ENCODE measurements around the gene TPST1. TPM values are rescaled to one million over a fixed set of nuclear protein-coding genes. Genes with fewer than 3 reads are reported as not detected.

The TPST1 gene
- total and polyA plus RNA-seq, 5 donors from 2014 or later, result 0.15 to 1.2 (median 0.24) TPM; not detected in 2

GRCh38 chr7:66326501-66327215 is 121.5 kb downstream of the TPST1 start:
- no peak overlapping the region for H3K27ac ChIP-seq (ENCODE audit: insufficient read depth, low read length, poor library complexity, severe bottlenecking)
- Mint-ChIP-seq H3K4me1 (no peaks in the 10 kb centered on the region), H3K36me3 (no peaks in the 10 kb centered on the region), H3K9me3 (peaks cover 0 to 9% (median 3%) of the 10 kb centered on the region in 7 donors), H3K27me3 (no peaks in the 10 kb centered on the region), H3K27ac (no peak overlapping the region), H3K4me3 (no peak overlapping the region)
- no peak overlapping the region for H3K4me3 ChIP-seq (ENCODE audit: low read depth, low read length)
- H3K36me3 ChIP-seq (ENCODE audit: control insufficient read depth, insufficient read depth, low read length), result no peaks in the 10 kb centered on the region
- no peaks in the 10 kb centered on the region for H3K9me3 ChIP-seq (ENCODE audit: control insufficient read depth in 2 of 2, low read length in 2 of 2)
- no peaks in the 10 kb centered on the region for H3K27me3 ChIP-seq (ENCODE audit: control insufficient read depth, insufficient read depth, low read length)
- ATAC-seq (ENCODE audit: low read depth in 2 of 2) (no peak), DNase-seq (no peak)
- H3K4me1 ChIP-seq (ENCODE audit: control insufficient read depth, insufficient read depth, low read length, poor library complexity, severe bottlenecking), result no peaks in the 10 kb centered on the region

DNA sequence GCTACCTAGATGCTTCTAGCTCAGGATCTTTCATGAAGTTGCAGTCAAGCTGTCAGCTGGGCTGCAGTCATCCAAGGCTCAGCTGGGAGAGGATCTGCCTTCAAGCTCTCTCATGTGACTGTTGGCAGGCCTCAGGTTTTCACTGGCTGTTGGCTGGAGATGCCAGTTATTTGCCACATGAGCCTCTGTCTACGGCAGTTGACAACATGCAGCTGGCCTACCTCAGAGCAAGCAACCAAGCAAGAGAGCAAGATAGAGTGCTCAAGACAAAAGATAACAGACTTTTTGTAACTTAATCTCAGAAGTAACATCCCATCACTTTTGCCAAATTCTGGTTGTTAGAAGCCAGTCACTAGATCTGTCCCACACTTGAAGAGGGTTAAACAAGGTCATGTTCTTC is 125.8 kb downstream of the TPST1 start:
- DNase-seq, result no peak

DNA sequence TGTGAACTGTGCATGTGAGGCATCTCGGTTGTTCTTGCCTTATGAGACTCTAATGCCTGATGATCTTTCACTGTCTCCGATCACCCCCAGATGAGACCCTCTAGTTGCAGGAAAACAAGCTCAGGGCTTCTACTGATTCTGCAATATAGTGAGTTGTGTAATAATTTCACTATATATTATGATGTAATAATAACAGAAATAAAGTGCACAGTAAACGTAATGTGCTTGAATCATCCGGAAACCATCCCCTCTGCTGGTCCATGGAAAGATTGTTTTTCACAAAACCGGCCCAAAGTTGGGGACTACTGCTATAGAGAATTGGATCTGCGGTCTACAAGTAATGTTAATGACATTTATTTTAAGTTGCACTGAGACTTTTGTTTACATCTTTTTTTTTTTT is 126.7 kb downstream of the TPST1 start:
- DNase-seq, result no peak
- H3K9me3 ChIP-seq (ENCODE audit: control insufficient read depth in 2 of 2, low read length in 2 of 2), result peaks cover 8 to 12% of the 10 kb centered on the region in 2 experiments
- Mint-ChIP-seq H3K27me3 (no peaks in the 10 kb centered on the region), H3K4me3 (no peak overlapping the region), H3K4me1 (no peaks in the 10 kb centered on the region), H3K36me3 (no peaks in the 10 kb centered on the region), H3K27ac (no peak overlapping the region), H3K9me3 (peaks cover 2 to 13% (median 6%) of the 10 kb centered on the region in 7 donors)
- no peaks in the 10 kb centered on the region for H3K36me3 ChIP-seq (ENCODE audit: control insufficient read depth, insufficient read depth, low read length)
- H3K4me3 ChIP-seq (ENCODE audit: low read depth, low read length), result no peak overlapping the region
- no peak overlapping the region for H3K27ac ChIP-seq (ENCODE audit: insufficient read depth, low read length, poor library complexity, severe bottlenecking)
- H3K4me1 ChIP-seq (ENCODE audit: control insufficient read depth, insufficient read depth, low read length, poor library complexity, severe bottlenecking), result no peaks in the 10 kb centered on the region
- ATAC-seq (ENCODE audit: low read depth in 2 of 2), result no peak
- H3K27me3 ChIP-seq (ENCODE audit: control insufficient read depth, insufficient read depth, low read length), result no peaks in the 10 kb centered on the region

More for the DNA sequence above, 125.8 kb downstream of the TPST1 start:
- no peaks in the 10 kb centered on the region for H3K36me3 Mint-ChIP-seq
- H3K27me3 Mint-ChIP-seq, result no peaks in the 10 kb centered on the region
- peaks cover 0 to 6% (median 4%) of the 10 kb centered on the region in 7 donors for H3K9me3 Mint-ChIP-seq
- no peaks in the 10 kb centered on the region for H3K36me3 ChIP-seq (ENCODE audit: control insufficient read depth, insufficient read depth, low read length)
- H3K27me3 ChIP-seq (ENCODE audit: control insufficient read depth, insufficient read depth, low read length), result no peaks in the 10 kb centered on the region
- no peak for ATAC-seq (ENCODE audit: low read depth in 2 of 2)
- H3K27ac ChIP-seq (ENCODE audit: insufficient read depth, low read length, poor library complexity, severe bottlenecking), result no peak overlapping the region
- H3K4me1 Mint-ChIP-seq, result no peaks in the 10 kb centered on the region
- H3K4me3 ChIP-seq (ENCODE audit: low read depth, low read length), result no peak overlapping the region
- peaks cover 5 to 8% of the 10 kb centered on the region in 2 experiments for H3K9me3 ChIP-seq (ENCODE audit: control insufficient read depth in 2 of 2, low read length in 2 of 2)
- H3K27ac Mint-ChIP-seq, result no peak overlapping the region
- no peak overlapping the region for H3K4me3 Mint-ChIP-seq
- no peaks in the 10 kb centered on the region for H3K4me1 ChIP-seq (ENCODE audit: control insufficient read depth, insufficient read depth, low read length, poor library complexity, severe bottlenecking)

DNA sequence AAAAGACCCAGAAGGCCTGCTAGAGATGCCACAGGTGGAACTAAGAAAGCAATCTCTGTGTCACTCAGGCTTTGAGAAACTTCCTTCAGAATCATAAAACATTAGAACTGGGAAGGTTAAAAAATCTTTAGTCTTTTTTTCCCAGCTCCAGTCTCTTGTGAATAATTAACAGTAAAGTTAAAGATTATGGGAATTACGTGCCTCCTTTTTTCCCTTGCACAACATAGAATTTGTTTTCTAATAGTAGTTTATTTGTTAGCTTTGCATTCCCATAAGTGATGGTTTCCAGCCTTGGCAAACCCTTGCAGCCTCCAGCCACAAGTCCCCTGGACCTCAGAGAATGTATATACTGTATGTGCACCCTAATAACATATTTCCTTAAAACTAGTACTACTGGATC is 128.3 kb downstream of the TPST1 start:
- H3K9me3 ChIP-seq (ENCODE audit: control insufficient read depth in 2 of 2, low read length in 2 of 2), result peaks cover 8 to 13% of the 10 kb centered on the region in 2 experiments
- no peak for DNase-seq
- H3K4me1 Mint-ChIP-seq, result no peaks in the 10 kb centered on the region
- peak overlapping the region in 1 of 4 donors; percentile 18 for H3K4me3 Mint-ChIP-seq
- H3K4me1 ChIP-seq (ENCODE audit: control insufficient read depth, insufficient read depth, low read length, poor library complexity, severe bottlenecking), result no peaks in the 10 kb centered on the region
- no peaks in the 10 kb centered on the region for H3K27me3 ChIP-seq (ENCODE audit: control insufficient read depth, insufficient read depth, low read length)
- H3K36me3 ChIP-seq (ENCODE audit: control insufficient read depth, insufficient read depth, low read length), result no peaks in the 10 kb centered on the region
- no peak for ATAC-seq (ENCODE audit: low read depth in 2 of 2)
- H3K36me3 Mint-ChIP-seq, result no peaks in the 10 kb centered on the region
- peaks cover 4 to 22% (median 11%) of the 10 kb centered on the region in 7 donors for H3K9me3 Mint-ChIP-seq
- no peak overlapping the region for H3K27ac Mint-ChIP-seq
- H3K27me3 Mint-ChIP-seq, result no peaks in the 10 kb centered on the region
- no peak overlapping the region for H3K4me3 ChIP-seq (ENCODE audit: low read depth, low read length)
- H3K27ac ChIP-seq (ENCODE audit: insufficient read depth, low read length, poor library complexity, severe bottlenecking), result no peak overlapping the region

DNA sequence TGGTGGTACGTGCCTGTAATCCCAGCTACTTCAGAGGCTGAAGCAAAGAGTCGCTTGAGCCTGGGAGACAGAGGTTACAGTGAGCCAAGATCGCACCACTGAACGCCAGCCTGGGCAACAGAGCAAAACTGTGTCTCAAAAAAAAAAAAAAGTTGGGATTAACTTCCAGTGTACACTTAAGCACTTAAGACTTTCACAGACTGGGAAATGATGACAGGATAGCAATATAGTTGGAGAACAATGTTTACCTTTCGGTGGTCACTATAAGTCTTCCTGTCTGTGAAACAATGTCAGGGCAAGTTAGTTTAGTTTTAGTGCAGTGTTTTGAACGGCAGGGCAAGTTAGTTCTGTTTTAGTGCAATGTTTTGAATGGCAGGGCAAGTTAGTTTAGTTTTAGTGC is 130.2 kb downstream of the TPST1 start:
- Mint-ChIP-seq H3K9me3 (peaks cover 4 to 33% (median 14%) of the 10 kb centered on the region in 7 donors), H3K36me3 (no peaks in the 10 kb centered on the region), H3K4me1 (no peaks in the 10 kb centered on the region), H3K4me3 (no peak overlapping the region), H3K27me3 (peaks cover 2% of the 10 kb centered on the region), H3K27ac (no peak overlapping the region)
- ATAC-seq (ENCODE audit: low read depth in 2 of 2), result no peak
- Histone ChIP-seq H3K9me3 (ENCODE audit: control insufficient read depth in 2 of 2, low read length in 2 of 2) (peaks cover 13 to 16% of the 10 kb centered on the region in 2 experiments), H3K4me3 (ENCODE audit: low read depth, low read length) (no peak overlapping the region), H3K27ac (ENCODE audit: insufficient read depth, low read length, poor library complexity, severe bottlenecking) (no peak overlapping the region), H3K4me1 (ENCODE audit: control insufficient read depth, insufficient read depth, low read length, poor library complexity, severe bottlenecking) (no peaks in the 10 kb centered on the region), H3K27me3 (ENCODE audit: control insufficient read depth, insufficient read depth, low read length) (no peaks in the 10 kb centered on the region), H3K36me3 (ENCODE audit: control insufficient read depth, insufficient read depth, low read length) (no peaks in the 10 kb centered on the region)
- DNase-seq, result no peak

DNA sequence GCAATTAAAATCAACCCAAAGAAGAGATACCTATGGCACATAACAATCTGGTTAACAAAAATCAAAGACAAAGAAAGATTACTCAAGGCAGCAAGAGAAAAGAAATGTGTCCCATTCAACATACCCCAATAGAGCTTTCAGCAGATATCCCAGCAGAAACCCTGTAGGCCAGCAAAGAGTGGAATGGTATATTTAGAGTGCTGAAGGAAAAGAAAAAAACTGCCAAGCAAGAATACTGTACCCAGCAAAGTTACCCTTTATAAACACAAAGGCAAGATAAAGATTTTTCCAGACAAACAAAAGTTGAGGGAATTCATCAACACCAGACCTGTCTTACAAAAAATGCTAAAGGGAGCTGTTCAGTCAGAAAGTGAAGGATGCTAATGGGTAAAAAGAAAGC is 131.6 kb downstream of the TPST1 start:
- Histone ChIP-seq H3K9me3 (ENCODE audit: control insufficient read depth in 2 of 2, low read length in 2 of 2) (peaks cover 13 to 16% of the 10 kb centered on the region in 2 experiments), H3K4me3 (ENCODE audit: low read depth, low read length) (no peak overlapping the region), H3K27me3 (ENCODE audit: control insufficient read depth, insufficient read depth, low read length) (no peaks in the 10 kb centered on the region), H3K27ac (ENCODE audit: insufficient read depth, low read length, poor library complexity, severe bottlenecking) (no peak overlapping the region), H3K36me3 (ENCODE audit: control insufficient read depth, insufficient read depth, low read length) (no peaks in the 10 kb centered on the region), H3K4me1 (ENCODE audit: control insufficient read depth, insufficient read depth, low read length, poor library complexity, severe bottlenecking) (no peaks in the 10 kb centered on the region)
- Mint-ChIP-seq H3K27me3 (peaks cover 9% of the 10 kb centered on the region), H3K9me3 (peaks cover 4 to 36% (median 14%) of the 10 kb centered on the region in 7 donors), H3K36me3 (no peaks in the 10 kb centered on the region), H3K4me1 (peaks cover 0 to 4% (median 0%) of the 10 kb centered on the region in 4 donors), H3K27ac (no peak overlapping the region), H3K4me3 (no peak overlapping the region)
- ATAC-seq (ENCODE audit: low read depth in 2 of 2) (no peak), DNase-seq (no peak)

- peaks cover 0 to 6% (median 0%) of the 10 kb centered on the region in 4 donors for H3K4me1 Mint-ChIP-seq
- no peaks in the 10 kb centered on the region for H3K36me3 Mint-ChIP-seq
- DNase-seq (no peak), ATAC-seq (ENCODE audit: low read depth in 2 of 2) (no peak)
- no peaks in the 10 kb centered on the region for H3K36me3 ChIP-seq (ENCODE audit: control insufficient read depth, insufficient read depth, low read length)
- peaks cover 13 to 16% of the 10 kb centered on the region in 2 experiments for H3K9me3 ChIP-seq (ENCODE audit: control insufficient read depth in 2 of 2, low read length in 2 of 2)
- H3K4me3 ChIP-seq (ENCODE audit: low read depth, low read length), result no peak overlapping the region
- no peaks in the 10 kb centered on the region for H3K27me3 ChIP-seq (ENCODE audit: control insufficient read depth, insufficient read depth, low read length)
- peaks cover 2 to 41% (median 15%) of the 10 kb centered on the region in 7 donors for H3K9me3 Mint-ChIP-seq
- H3K4me3 Mint-ChIP-seq, result no peak overlapping the region
- no peak overlapping the region for H3K27ac Mint-ChIP-seq
- H3K4me1 ChIP-seq (ENCODE audit: control insufficient read depth, insufficient read depth, low read length, poor library complexity, severe bottlenecking), result no peaks in the 10 kb centered on the region
- H3K27me3 Mint-ChIP-seq, result peaks cover 14% of the 10 kb centered on the region
- H3K27ac ChIP-seq (ENCODE audit: insufficient read depth, low read length, poor library complexity, severe bottlenecking), result no peak overlapping the region
Measured at GRCh38 chr7:66339141-66339540, 134.0 kb downstream of the TPST1 start.

DNA sequence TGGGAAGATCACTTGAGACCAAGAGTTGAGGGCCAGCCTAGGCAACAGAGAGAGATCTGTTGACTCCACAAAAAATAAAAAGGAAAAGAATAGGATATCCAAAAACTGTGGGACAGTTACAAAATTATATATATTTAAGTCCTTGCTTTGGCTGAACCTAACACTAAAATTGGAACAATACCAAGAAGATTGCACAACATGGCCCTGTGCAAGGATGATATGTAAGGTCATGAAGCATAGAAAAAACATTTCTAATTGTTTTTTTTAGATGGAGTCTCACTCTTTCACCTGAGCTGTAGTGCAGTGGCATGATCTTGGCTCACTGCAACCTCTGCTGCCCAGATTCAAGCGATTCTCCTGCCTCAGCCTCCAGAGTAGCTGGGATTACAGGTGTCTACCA is 139.0 kb downstream of the TPST1 start:
- ATAC-seq (ENCODE audit: low read depth in 2 of 2), result no peak
- Mint-ChIP-seq H3K9me3 (peaks cover 2 to 18% (median 6%) of the 10 kb centered on the region in 7 donors), H3K4me3 (no peak overlapping the region), H3K36me3 (no peaks in the 10 kb centered on the region), H3K27me3 (peaks cover 14% of the 10 kb centered on the region), H3K4me1 (peaks cover 0 to 6% (median 0%) of the 10 kb centered on the region in 4 donors), H3K27ac (no peak overlapping the region)
- Histone ChIP-seq H3K27ac (ENCODE audit: insufficient read depth, low read length, poor library complexity, severe bottlenecking) (no peak overlapping the region), H3K9me3 (ENCODE audit: control insufficient read depth in 2 of 2, low read length in 2 of 2) (peaks cover 0 to 8% of the 10 kb centered on the region in 2 experiments), H3K4me1 (ENCODE audit: control insufficient read depth, insufficient read depth, low read length, poor library complexity, severe bottlenecking) (no peaks in the 10 kb centered on the region), H3K36me3 (ENCODE audit: control insufficient read depth, insufficient read depth, low read length) (no peaks in the 10 kb centered on the region), H3K4me3 (ENCODE audit: low read depth, low read length) (no peak overlapping the region), H3K27me3 (ENCODE audit: control insufficient read depth, insufficient read depth, low read length) (peaks cover 2% of the 10 kb centered on the region)
- DNase-seq, result no peak

Data from CD4-positive, CD25-positive, alpha-beta regulatory T cell (primary cell).